ENCODE measurements around the gene THTPA.
"Not testable (repeated sequence)": the region's sequence is repeated elsewhere in the genome, so short reads cannot be mapped to it uniquely, and the experiment has no call there.

The THTPA gene

GRCh38 chr14:23535943-23536342, 20.1 kb upstream of the THTPA start:
- no peak for DNase-seq

GRCh38 chr14:23536494-23536893, 19.6 kb upstream of the THTPA start:
- DNase-seq: no peak

GRCh38 chr14:23536906-23537305, 19.2 kb upstream of the THTPA start:
- not testable (repeated sequence) for DNase-seq

- no peak for DNase-seq
Observed at GRCh38 chr14:23537351-23538049, 18.6 kb upstream of the THTPA start.

GRCh38 chr14:23538050-23538718, 17.9 kb upstream of the THTPA start:
- no peak for DNase-seq

- DNase-seq: no peak
Observed at GRCh38 chr14:23538785-23539184, 17.3 kb upstream of the THTPA start.

GRCh38 chr14:23539248-23540140, 16.6 kb upstream of the THTPA start:
- DNase-seq: no peak

- no peak for DNase-seq
Observed at GRCh38 chr14:23540141-23540469, 16.0 kb upstream of the THTPA start.

- DNase-seq: no peak
Observed at GRCh38 chr14:23542261-23542660, 13.8 kb upstream of the THTPA start.

- no peak for DNase-seq
Observed at GRCh38 chr14:23543403-23543802, 12.7 kb upstream of the THTPA start.

GRCh38 chr14:23544511-23545447, 11.3 kb upstream of the THTPA start:
- no peak for DNase-seq

- no peak for DNase-seq
Observed at GRCh38 chr14:23545740-23546365, 10.2 kb upstream of the THTPA start.

GRCh38 chr14:23546450-23547035, 9.5 kb upstream of the THTPA start:
- no peak for DNase-seq

GRCh38 chr14:23547924-23548323, 8.1 kb upstream of the THTPA start:
- no peak for DNase-seq

- DNase-seq: no peak
Observed at GRCh38 chr14:23548351-23549318, 7.4 kb upstream of the THTPA start.

GRCh38 chr14:23550131-23550811, 5.8 kb upstream of the THTPA start:
- DNase-seq: no peak

GRCh38 chr14:23550812-23551265, 5.2 kb upstream of the THTPA start:
- DNase-seq: no peak

- peak; percentile 77 for DNase-seq
Observed at GRCh38 chr14:23551266-23552028, 4.6 kb upstream of the THTPA start, which contains the start of gene ZFHX2. Gene ZFHX2 (minus strand): TSS chr14:23551765. CDS start chr14:23535325, 16,440 bp downstream.

- no peak for DNase-seq
Observed at GRCh38 chr14:23555533-23555881, 564 bp upstream of the THTPA start.

Data from stimulated activated CD4-positive, alpha-beta T cell treated with anti-CD3 and anti-CD28 coated beads, Interleukin-2, amount 100 ng/mL, for 48 hours (primary cell).